HEK293 (cell line): Measurements from ENCODE around the gene RNPEP.

Experiments
- BCL11B ChIP-seq: fragments of 450-650 bp; formaldehyde crosslinking; IDR thresholded peaks from 2 replicates; pipeline ENCODE4 v1.5.1; 2016; ENCODE audit warnings: low read depth, missing biosample characterization, missing genetic modification characterization
- CTCF ChIP-seq: fragments of 450-650 bp; formaldehyde crosslinking; IDR thresholded peaks from 2 replicates; pipeline ENCODE4 v1.5.1; 2016; ENCODE audit warnings: missing biosample characterization, missing genetic modification characterization
- HOXD13 ChIP-seq: sonication (generic); formaldehyde crosslinking; IDR thresholded peaks from 2 replicates; pipeline ENCODE4 v1.8.0; 2022; ENCODE audit warnings: missing genetic modification reagents, borderline replicate concordance
- REST ChIP-seq: fragments of 450-650 bp; formaldehyde crosslinking; IDR thresholded peaks from 2 replicates; pipeline ENCODE4 v1.5.1; 2016; ENCODE audit warnings: missing biosample characterization, missing genetic modification characterization
- TSHZ1 ChIP-seq: fragments of 450-650 bp; formaldehyde crosslinking; IDR thresholded peaks from 2 replicates; pipeline ENCODE4 v1.5.1; 2016; ENCODE audit warnings: missing biosample characterization, missing genetic modification characterization, borderline replicate concordance
- ZBTB48 ChIP-seq: fragments of 450-650 bp; formaldehyde crosslinking; IDR thresholded peaks from 2 replicates; pipeline ENCODE4 v1.5.1; 2016; ENCODE audit warnings: missing biosample characterization, missing genetic modification characterization
- ZBTB6 ChIP-seq: fragments of 450-650 bp; formaldehyde crosslinking; IDR thresholded peaks from 2 replicates; pipeline ENCODE4 v1.5.1; 2017; ENCODE audit warnings: missing biosample characterization, missing genetic modification characterization
- ZNF121 ChIP-seq: fragments of 450-650 bp; formaldehyde crosslinking; IDR thresholded peaks from 2 replicates; pipeline ENCODE4 v1.5.1; 2016; ENCODE audit warnings: missing biosample characterization, missing genetic modification characterization
- ZNF324 ChIP-seq: fragments of 450-650 bp; formaldehyde crosslinking; IDR thresholded peaks from 2 replicates; pipeline ENCODE4 v1.5.1; 2016; ENCODE audit warnings: missing biosample characterization, missing genetic modification characterization
- ZNF544 ChIP-seq: fragments of 450-650 bp; formaldehyde crosslinking; IDR thresholded peaks from 2 replicates; pipeline ENCODE4 v1.5.0; 2017; ENCODE audit warnings: missing biosample characterization, missing genetic modification characterization
- ZNF626 ChIP-seq: fragments of 450-650 bp; sonication (Bioruptor Pico); formaldehyde crosslinking; IDR thresholded peaks from 2 replicates; pipeline ENCODE4 v1.5.1; 2018; ENCODE audit warnings: missing biosample characterization, missing genetic modification characterization, inconsistent platforms
- ZNF76 ChIP-seq: fragments of 450-650 bp; formaldehyde crosslinking; IDR thresholded peaks from 2 replicates; pipeline ENCODE4; 2016; ENCODE audit warnings: low read depth, missing biosample characterization, missing genetic modification characterization, borderline replicate concordance
- ZNF776 ChIP-seq: fragments of 450-650 bp; formaldehyde crosslinking; IDR thresholded peaks from 2 replicates; pipeline ENCODE4 v1.5.0; 2017; ENCODE audit warnings: missing biosample characterization, missing genetic modification characterization, borderline replicate concordance
- TF ChIP-seq, protein P1 (sequence below): fragments of 450-650 bp; formaldehyde crosslinking; IDR thresholded peaks from 2 replicates; pipeline ENCODE4 v1.5.1; 2016; ENCODE audit warnings: missing biosample characterization, missing genetic modification characterization

DNA sequence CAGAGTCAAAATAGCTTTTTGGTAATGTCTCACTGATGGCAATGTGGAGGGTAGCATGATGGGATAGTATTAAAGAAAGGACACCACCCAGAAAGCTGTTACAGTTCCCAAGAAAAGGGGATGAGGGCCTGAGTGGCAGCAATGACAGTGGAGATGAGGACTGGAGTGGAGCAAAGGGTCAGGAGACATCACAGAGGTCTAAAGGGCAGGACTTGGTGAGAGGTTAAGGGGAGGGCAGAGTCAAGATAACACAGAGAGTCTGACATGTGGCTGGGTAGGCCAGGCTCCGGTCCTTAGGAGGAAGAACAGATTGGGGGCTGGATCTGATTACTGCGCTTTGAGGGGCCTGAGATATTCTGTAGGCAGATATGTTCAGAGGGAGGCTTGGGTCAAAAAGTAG is 47.3 kb downstream of the RNPEP start:
- no peak for TF ChIP-seq CTCF (tag by site-specific recombination)
- no peak for TF ChIP-seq ZBTB48 (tag by site-specific recombination)
- no peak for TF ChIP-seq ZNF626 (tag by site-specific recombination)
- TF ChIP-seq ZBTB6 (tag by site-specific recombination), result no peak
- TF ChIP-seq ZNF776 (tag by site-specific recombination), result no peak
- no peak for TF ChIP-seq ZNF76 (tag by site-specific recombination)
- TF ChIP-seq REST (tag by site-specific recombination), result no peak
- no peak for TF ChIP-seq ZNF544 (tag by site-specific recombination)
- no peak for TF ChIP-seq TSHZ1
- no peak for TF ChIP-seq HOXD13 (CRISPR knock-in tag)
- TF ChIP-seq, protein P1, sequence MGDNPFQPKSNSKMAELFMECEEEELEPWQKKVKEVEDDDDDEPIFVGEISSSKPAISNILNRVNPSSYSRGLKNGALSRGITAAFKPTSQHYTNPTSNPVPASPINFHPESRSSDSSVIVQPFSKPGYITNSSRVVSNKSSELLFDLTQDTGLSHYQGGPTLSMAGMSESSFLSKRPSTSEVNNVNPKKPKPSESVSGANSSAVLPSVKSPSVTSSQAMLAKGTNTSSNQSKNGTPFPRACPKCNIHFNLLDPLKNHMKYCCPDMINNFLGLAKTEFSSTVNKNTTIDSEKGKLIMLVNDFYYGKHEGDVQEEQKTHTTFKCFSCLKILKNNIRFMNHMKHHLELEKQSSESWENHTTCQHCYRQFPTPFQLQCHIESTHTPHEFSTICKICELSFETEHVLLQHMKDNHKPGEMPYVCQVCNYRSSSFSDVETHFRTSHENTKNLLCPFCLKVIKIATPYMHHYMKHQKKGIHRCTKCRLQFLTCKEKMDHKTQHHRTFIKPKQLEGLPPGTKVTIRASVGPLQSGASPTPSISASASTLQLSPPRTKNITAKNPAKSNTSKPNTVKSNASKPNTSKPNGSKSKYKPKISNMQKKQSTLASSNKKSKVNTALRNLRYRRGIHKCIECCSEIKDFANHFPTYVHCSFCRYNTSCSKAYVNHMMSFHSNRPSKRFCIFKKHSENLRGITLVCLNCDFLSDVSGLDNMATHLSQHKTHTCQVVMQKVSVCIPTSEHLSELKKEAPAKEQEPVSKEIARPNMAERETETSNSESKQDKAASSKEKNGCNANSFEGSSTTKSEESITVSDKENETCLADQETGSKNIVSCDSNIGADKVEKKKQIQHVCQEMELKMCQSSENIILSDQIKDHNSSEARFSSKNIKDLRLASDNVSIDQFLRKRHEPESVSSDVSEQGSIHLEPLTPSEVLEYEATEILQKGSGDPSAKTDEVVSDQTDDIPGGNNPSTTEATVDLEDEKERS (tag by site-specific recombination), result no peak
- TF ChIP-seq ZNF121 (tag by site-specific recombination), result no peak
- TF ChIP-seq BCL11B, result no peak
- no peak for TF ChIP-seq ZNF324
